Mucosa of gallbladder (tissue), 1 donor: Measurements from ENCODE around the gene ZCWPW1. TPM values are rescaled to one million over a fixed set of nuclear protein-coding genes. Genes with fewer than 3 reads are reported as not detected.
"Not testable (repeated sequence)": the region's sequence is repeated elsewhere in the genome, so short reads cannot be mapped to it uniquely, and the experiment has no call there.

Experiments
- DNase-seq: peaks from one replicate; pipeline ENCODE4 v3.0.0-alpha.2; 2020; ENCODE audit warnings: low spot score
- total RNA-seq: library from RNA; stranded (reverse); gene quantifications from one replicate; pipeline ENCODE4 v1.2.1, GENCODE V29; 2021
- donor health status: DM: no; HTN: no; CAD: no.

Gene ZCWPW1
- total RNA-seq, 1 donor from 2014 or later = 4.6 TPM

- DNase-seq = no peak
Measured at GRCh38 chr7:100400041-100400440, 28.5 kb downstream of the ZCWPW1 start.

- DNase-seq = no peak
Measured at GRCh38 chr7:100398239-100398638, 30.3 kb downstream of the ZCWPW1 start.

- DNase-seq = no peak
Measured at GRCh38 chr7:100397315-100398081, 31.0 kb downstream of the ZCWPW1 start.

- no peak for DNase-seq
Measured at GRCh38 chr7:100396421-100396982, 32.0 kb downstream of the ZCWPW1 start.

GRCh38 chr7:100394077-100394476 lies 34.4 kb downstream of the ZCWPW1 start:
- DNase-seq = no peak

- DNase-seq = no peak
Measured at GRCh38 chr7:100393233-100393905, 35.1 kb downstream of the ZCWPW1 start.

- no peak for DNase-seq
Measured at GRCh38 chr7:100390286-100391009, 38.1 kb downstream of the ZCWPW1 start.

GRCh38 chr7:100389437-100390088 lies 38.9 kb downstream of the ZCWPW1 start:
- DNase-seq = no peak

GRCh38 chr7:100387695-100388094 lies 40.8 kb downstream of the ZCWPW1 start:
- DNase-seq = no peak

- DNase-seq = no peak
Measured at GRCh38 chr7:100386940-100387339, 41.6 kb downstream of the ZCWPW1 start.

GRCh38 chr7:100384628-100385294 lies 43.7 kb downstream of the ZCWPW1 start:
- no peak for DNase-seq

GRCh38 chr7:100382234-100382853 lies 46.2 kb downstream of the ZCWPW1 start:
- not testable (repeated sequence) for DNase-seq

- DNase-seq = not testable (repeated sequence)
Measured at GRCh38 chr7:100381531-100382233, 46.8 kb downstream of the ZCWPW1 start.

- no peak for DNase-seq
Measured at GRCh38 chr7:100380196-100380595, 48.3 kb downstream of the ZCWPW1 start.

GRCh38 chr7:100378114-100378755 lies 50.3 kb downstream of the ZCWPW1 start:
- DNase-seq = no peak

- DNase-seq = no peak
Measured at GRCh38 chr7:100376066-100376465, 52.4 kb downstream of the ZCWPW1 start.

GRCh38 chr7:100374601-100375000 lies 53.9 kb downstream of the ZCWPW1 start:
- DNase-seq = no peak

GRCh38 chr7:100373870-100374598 lies 54.5 kb downstream of the ZCWPW1 start:
- not testable (repeated sequence) for DNase-seq
